ENCODE data around the gene ADCYAP1. TPM values are rescaled to one million over a fixed set of nuclear protein-coding genes. Genes with fewer than 3 reads are reported as not detected.

ADCYAP1 gene
- total RNA-seq, 1 experiment from 2014 or later, result 0.83 TPM

Other genes starting within 250 kb of the ADCYAP1 start
- 66.6 and 72.0 TPM in 2 replicates for gene TYMS, start 247.2 kb upstream of the ADCYAP1 start, total RNA-seq (2014; rRNA removed; shearing (Covaris generic))
- 7.6 and 9.0 TPM in 2 replicates for gene ENOSF1, start 192.2 kb upstream of the ADCYAP1 start, total RNA-seq (2014; rRNA removed; shearing (Covaris generic))
- 95.7 and 101 TPM in 2 replicates for gene YES1, start 92.6 kb upstream of the ADCYAP1 start, total RNA-seq (2014; rRNA removed; shearing (Covaris generic))

Measured in H4 (cell line).